Right lobe of liver (tissue), 6 donors: Measurements from ENCODE around the gene PDE4B. TPM values are rescaled to one million over a fixed set of nuclear protein-coding genes. Genes with fewer than 3 reads are reported as not detected.

Experiments used
- ATAC-seq, 4 donors: fragments of 200-7000 bp; cut with Tn5 transposase; one replicate each; pipeline ENCODE4 v1.9.1; 2020; ENCODE audit warnings: mild to moderate bottlenecking in 4 of 4, moderate library complexity in 4 of 4
- DNase-seq, 3 donors: peaks; one replicate each; pipeline ENCODE4 v3.0.0-alpha.2; 2020
- H3K27ac ChIP-seq, 3 donors: fragments of 200-600 bp; one replicate each; pipeline ENCODE4 v1.8.0; 2022
- H3K27me3 ChIP-seq, 2 donors: fragments of 200-600 bp; one replicate each; pipeline ENCODE4 v1.8.0; 2022
- H3K36me3 ChIP-seq, 4 donors: fragments of 200-600 bp; sonication (generic) in 1 of 4; one replicate each; pipeline versions ENCODE4 v1.5.1 to v1.8.0; 2017 to 2022; ENCODE audit warnings: control low read depth in 1 of 4
- H3K4me1 ChIP-seq, 4 donors: fragments of 200-600 bp; sonication (generic) in 1 of 4; one replicate each; pipeline versions ENCODE4 v1.5.1 to v1.8.0; 2017 to 2022; ENCODE audit warnings: control low read depth in 1 of 4
- H3K4me3 ChIP-seq, 3 donors: fragments of 200-600 bp; one replicate each; pipeline ENCODE4 v1.8.0; 2022
- H3K9me3 ChIP-seq, 4 donors: fragments of 200-600 bp; sonication (generic) in 1 of 4; one replicate each; pipeline versions ENCODE4 v1.5.1 to v1.8.0; 2017 to 2022; ENCODE audit warnings: control low read depth in 1 of 4
- POLR2A ChIP-seq: fragments of 450-650 bp; IDR thresholded peaks from one replicate; pipeline ENCODE4 v1.6.1; 2017; ENCODE audit warnings: antibody characterized with exemption, mild to moderate bottlenecking
- WGBS: methylation state at CpG from one replicate; pipeline ENCODE4 v1.1.6; 2018; ENCODE audit warnings: low coverage, low lambda C conversion rate; ENCODE audit not compliant: insufficient coverage; ENCODE audit errors: missing lambda C conversion rate; 5-methylcytosine and 5-hydroxymethylcytosine counted together
- intact Hi-C, 2 donors: fragments of 100-400 bp; cut with DNase I; formaldehyde crosslinking; loops; one replicate each; pipeline versions ENCODE4 v1.11.2 to v1.14.1; 2022
- total RNA-seq, 6 experiments: library from RNA; depleted of rRNA in 2 of 6; stranded (reverse); fragments of >200 nt in 2 of 6; fragmentation: NEBNext Ultra II Directional in 3 of 6; extraction: Animal tissue kit (Norgen Biotek cat#: 25700) in 3 of 6; gene quantifications; one replicate each; pipeline versions ENCODE4 v1.1.0 to v1.2.4, GENCODE V29; 2016 to 2023
- TF ChIP-seq, protein P1 (sequence below), 4 donors: fragments of 200-600 bp in 3 of 4; fragments of 450-650 bp in 1 of 4; IDR thresholded peaks; one replicate each; pipeline versions ENCODE4 v1.5.1 to v1.8.0; 2016 to 2022; ENCODE audit warnings: antibody characterized with exemption in 4 of 4, mild to moderate bottlenecking in 2 of 4
- donor health status: DM: no; HTN: yes; CAD: no.
- donor health status: DM: no; HTN: no; CAD: no.
- donor health status: DM: no; HTN: no; CAD: no.
- donor health status: DM: no; HTN: yes; CAD: no.
- donor health status: DM: no; HTN: yes; CAD: no.

The PDE4B gene
- total RNA-seq, 6 experiments from 2014 or later, result 1.4 to 6.4 (median 2.4) TPM

DNA sequence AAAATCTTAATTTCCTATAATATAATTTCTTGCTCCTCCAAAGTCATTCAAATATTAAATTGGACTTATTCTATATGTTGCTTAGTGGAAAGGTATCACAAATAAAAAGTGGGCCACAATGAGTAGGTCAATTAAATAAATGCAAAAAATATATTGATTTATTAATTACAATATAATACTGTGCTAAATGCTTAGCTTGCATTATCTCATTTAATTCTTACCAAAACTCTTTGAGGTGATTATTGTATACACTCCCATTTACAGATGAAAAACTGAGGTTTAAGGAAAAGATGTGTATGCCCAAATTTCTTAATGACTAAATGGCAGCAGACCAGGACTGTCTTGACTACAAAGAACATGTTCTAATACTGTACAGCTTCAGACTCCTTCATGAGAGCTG is 415.9 kb downstream of the PDE4B start:
- Histone ChIP-seq H3K4me1 (peaks cover 0 to 3% (median 0%) of the 10 kb centered on the region in 4 donors), H3K4me3 (no peak overlapping the region), H3K36me3 (no peaks in the 10 kb centered on the region), H3K9me3 (no peaks in the 10 kb centered on the region), H3K27ac (no peak overlapping the region), H3K27me3 (no peaks in the 10 kb centered on the region)
- no peak for ATAC-seq
- intact Hi-C loops, result no loop called here
- DNase-seq, result no peak
- TF ChIP-seq POLR2A, result no peak
- TF ChIP-seq, protein P1, sequence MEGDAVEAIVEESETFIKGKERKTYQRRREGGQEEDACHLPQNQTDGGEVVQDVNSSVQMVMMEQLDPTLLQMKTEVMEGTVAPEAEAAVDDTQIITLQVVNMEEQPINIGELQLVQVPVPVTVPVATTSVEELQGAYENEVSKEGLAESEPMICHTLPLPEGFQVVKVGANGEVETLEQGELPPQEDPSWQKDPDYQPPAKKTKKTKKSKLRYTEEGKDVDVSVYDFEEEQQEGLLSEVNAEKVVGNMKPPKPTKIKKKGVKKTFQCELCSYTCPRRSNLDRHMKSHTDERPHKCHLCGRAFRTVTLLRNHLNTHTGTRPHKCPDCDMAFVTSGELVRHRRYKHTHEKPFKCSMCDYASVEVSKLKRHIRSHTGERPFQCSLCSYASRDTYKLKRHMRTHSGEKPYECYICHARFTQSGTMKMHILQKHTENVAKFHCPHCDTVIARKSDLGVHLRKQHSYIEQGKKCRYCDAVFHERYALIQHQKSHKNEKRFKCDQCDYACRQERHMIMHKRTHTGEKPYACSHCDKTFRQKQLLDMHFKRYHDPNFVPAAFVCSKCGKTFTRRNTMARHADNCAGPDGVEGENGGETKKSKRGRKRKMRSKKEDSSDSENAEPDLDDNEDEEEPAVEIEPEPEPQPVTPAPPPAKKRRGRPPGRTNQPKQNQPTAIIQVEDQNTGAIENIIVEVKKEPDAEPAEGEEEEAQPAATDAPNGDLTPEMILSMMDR (IDR thresholded peaks at IDR 0.05), result no peak

DNA sequence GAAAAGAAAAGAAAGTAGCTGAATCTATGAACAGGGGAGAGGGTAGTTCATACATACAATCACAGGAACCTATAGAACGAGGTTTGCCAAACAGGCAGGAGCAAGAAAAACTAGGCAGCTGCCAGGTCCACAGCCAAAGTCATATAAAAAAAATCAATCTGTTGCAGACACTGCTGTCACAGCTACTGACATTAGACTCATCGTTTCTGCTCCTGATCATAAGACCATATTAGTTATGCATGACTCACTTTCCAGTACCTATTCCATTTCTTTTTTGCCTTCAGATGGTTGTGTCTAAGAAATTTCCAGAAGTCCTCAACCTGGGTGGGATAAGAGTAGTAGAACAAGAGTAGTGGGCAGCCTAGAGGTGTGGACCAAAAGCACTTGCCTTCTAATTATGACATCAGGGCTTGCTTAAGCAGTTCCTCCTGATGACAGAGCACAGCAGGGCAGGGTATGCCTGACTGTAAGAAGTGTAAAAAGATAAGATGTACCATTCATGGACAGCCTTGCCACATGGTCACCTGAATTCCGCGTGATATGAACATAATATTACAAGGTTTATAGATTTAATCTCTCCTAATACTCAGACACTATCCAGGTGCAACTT is 418.0 kb downstream of the PDE4B start:
- WGBS, result 85% methylated on average over 4 of the region's 4 CpGs
- no peaks in the 10 kb centered on the region for H3K27me3 ChIP-seq
- H3K4me1 ChIP-seq, result peaks cover 0 to 3% (median 0%) of the 10 kb centered on the region in 4 donors
- no peak for ATAC-seq
- H3K36me3 ChIP-seq, result no peaks in the 10 kb centered on the region
- DNase-seq, result no peak
- no peak overlapping the region for H3K4me3 ChIP-seq
- no peak overlapping the region for H3K27ac ChIP-seq
- intact Hi-C loops, result no loop called here
- no peaks in the 10 kb centered on the region for H3K9me3 ChIP-seq
- TF ChIP-seq, protein P1 (IDR thresholded peaks at IDR 0.05), result no peak
- TF ChIP-seq POLR2A, result no peak

DNA sequence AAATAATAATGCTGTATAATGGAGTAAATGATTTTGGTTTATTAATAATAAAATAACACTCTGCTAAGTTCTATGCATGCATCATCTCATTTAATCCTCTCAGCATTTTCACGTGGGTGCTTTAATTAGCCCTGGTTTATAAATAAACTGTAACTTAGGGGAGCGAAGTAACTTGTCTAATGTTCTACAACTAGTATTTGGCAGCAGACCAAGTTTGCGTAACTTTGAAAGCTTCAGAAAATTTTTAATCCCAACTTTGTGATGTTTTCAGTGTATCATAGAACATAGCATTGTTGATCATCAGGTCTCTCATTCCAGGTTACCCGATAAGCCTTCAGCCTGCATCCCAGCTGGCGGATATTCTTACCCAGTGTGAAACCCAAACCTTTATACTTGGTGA is 418.8 kb downstream of the PDE4B start:
- no peak overlapping the region for H3K27ac ChIP-seq
- ATAC-seq (no peak), DNase-seq (no peak)
- no peaks in the 10 kb centered on the region for H3K9me3 ChIP-seq
- no peak for TF ChIP-seq POLR2A
- TF ChIP-seq, protein P1 (IDR thresholded peaks at IDR 0.05), result no peak
- no peak overlapping the region for H3K4me3 ChIP-seq
- intact Hi-C loops, result no loop called here
- H3K36me3 ChIP-seq, result no peaks in the 10 kb centered on the region
- no peaks in the 10 kb centered on the region for H3K27me3 ChIP-seq
- peaks cover 0 to 3% (median 0%) of the 10 kb centered on the region in 4 donors for H3K4me1 ChIP-seq
- WGBS, result 58% methylated on average over 5 of the region's 5 CpGs

DNA sequence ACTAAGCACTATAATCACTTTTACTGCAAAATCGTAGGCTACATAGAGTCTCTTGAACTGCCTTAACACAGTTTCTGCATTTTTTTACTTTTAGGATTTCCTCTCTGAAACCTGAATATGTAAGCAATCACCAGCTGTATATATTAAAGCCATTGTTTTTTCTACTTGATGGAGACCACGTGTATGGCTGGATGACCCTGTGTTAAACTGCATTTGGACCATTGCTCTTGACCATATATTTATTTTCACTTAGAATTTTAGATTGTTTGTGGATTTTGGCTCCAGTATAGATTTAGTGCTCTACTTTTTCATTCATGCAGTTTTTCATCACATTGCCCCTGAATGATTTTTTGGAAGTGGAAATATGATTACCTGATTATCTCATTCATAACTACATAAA is 420.8 kb downstream of the PDE4B start:
- ATAC-seq (no peak), DNase-seq (no peak)
- H3K9me3 ChIP-seq, result no peaks in the 10 kb centered on the region
- no peak overlapping the region for H3K4me3 ChIP-seq
- no peaks in the 10 kb centered on the region for H3K27me3 ChIP-seq
- intact Hi-C loops, result no loop called here
- H3K4me1 ChIP-seq, result no peaks in the 10 kb centered on the region
- TF ChIP-seq, protein P1 (IDR thresholded peaks at IDR 0.05), result no peak
- no peak for TF ChIP-seq POLR2A
- 55% methylated on average over 2 of the region's 2 CpGs for WGBS
- no peak overlapping the region for H3K27ac ChIP-seq
- no peaks in the 10 kb centered on the region for H3K36me3 ChIP-seq

DNA sequence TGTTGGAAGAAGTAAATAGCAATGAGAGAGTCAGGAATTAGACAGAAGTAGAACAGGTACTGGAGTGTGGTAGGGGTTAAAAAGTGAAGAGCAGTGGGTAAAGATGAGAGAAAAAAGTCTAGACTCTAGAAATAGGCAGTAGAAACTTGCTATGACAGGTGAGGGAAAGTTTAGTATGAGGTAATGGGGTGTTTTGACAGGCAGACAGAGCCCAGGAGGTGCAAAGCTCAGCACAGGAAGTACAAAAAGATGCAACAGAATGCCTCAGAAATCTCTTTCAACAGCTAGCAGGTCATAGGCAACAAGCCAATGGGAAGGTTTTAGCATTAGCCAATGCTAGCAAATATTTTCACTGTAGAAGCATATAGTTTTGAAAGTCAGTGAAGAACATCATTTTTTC is 422.2 kb downstream of the PDE4B start:
- Histone ChIP-seq H3K27ac (no peak overlapping the region), H3K4me1 (no peaks in the 10 kb centered on the region), H3K9me3 (no peaks in the 10 kb centered on the region), H3K36me3 (no peaks in the 10 kb centered on the region), H3K27me3 (no peaks in the 10 kb centered on the region), H3K4me3 (no peak overlapping the region)
- ATAC-seq, result no peak
- no peak for DNase-seq
- intact Hi-C loops, result no loop called here
- TF ChIP-seq, protein P1 (IDR thresholded peaks at IDR 0.05), result no peak
- no peak for TF ChIP-seq POLR2A
